Lower leg skin (tissue), 4 donors: Measurements from ENCODE around the gene HLA-DMB. TPM values are rescaled to one million over a fixed set of nuclear protein-coding genes. Genes with fewer than 3 reads are reported as not detected.

Source experiments
- DNase-seq, 2 donors: peaks; one replicate each; pipeline ENCODE4 v3.0.0-alpha.2; 2019; ENCODE audit warnings: low spot score in 2 of 2
- H3K4me3 ChIP-seq: fragments of 200-600 bp; sonication (generic); 2 replicates; pipeline ENCODE4 v1.5.1; 2017; ENCODE audit warnings: mild to moderate bottlenecking, low read depth; ENCODE audit not compliant: poor library complexity, severe bottlenecking
- CTCF ChIP-seq, 3 donors: fragments of 450-650 bp; IDR thresholded peaks; one replicate each; pipeline ENCODE4 v1.5.1; 2016; ENCODE audit warnings: antibody characterized with exemption in 3 of 3, mild to moderate bottlenecking in 3 of 3, moderate library complexity in 2 of 3
- POLR2A ChIP-seq, 2 donors: fragments of 450-650 bp; IDR thresholded peaks; one replicate each; pipeline ENCODE4 v1.6.1; 2016 to 2017; ENCODE audit warnings: antibody characterized with exemption in 2 of 2, mild to moderate bottlenecking in 1 of 2, moderate library complexity in 1 of 2
- WGBS, 2 donors: methylation state at CpG; one replicate each; pipeline ENCODE4 v1.1.5; 2018; 5-methylcytosine and 5-hydroxymethylcytosine counted together
- intact Hi-C: fragments of 100-400 bp; cut with DNase I; formaldehyde crosslinking; loops from one replicate; pipeline ENCODE4 v1.15.0; 2023; ENCODE audit warnings: low total_unique reads
- total RNA-seq, 4 donors: library from RNA; depleted of rRNA; stranded (reverse); fragments of >200 nt; gene quantifications; one replicate each; pipeline ENCODE4 v1.1.0, GENCODE V29; 2016

Gene HLA-DMB
- total RNA-seq, 4 donors from 2014 or later, result 15.3 to 23.2 (median 18.4) TPM

- H3K4me3 ChIP-seq, result no peak overlapping the region
- intact Hi-C loops, result loop anchor here (5.0 kb wide), 1 partner anchor 40 kb away; no protein-coding TSS in a partner anchor
- WGBS, 2 donors, result 71 to 74% methylated on average over 10 of the region's 10 CpGs
- TF ChIP-seq POLR2A (IDR thresholded peaks at IDR 0.05) (no peak), CTCF (IDR thresholded peaks at IDR 0.05) (no peak)
- DNase-seq, result no peak
Observed at GRCh38 chr6:32977272-32977952, 36.6 kb upstream of the HLA-DMB start.

- no peak for TF ChIP-seq POLR2A (IDR thresholded peaks at IDR 0.05)
- no peak for TF ChIP-seq CTCF (IDR thresholded peaks at IDR 0.05)
- H3K4me3 ChIP-seq, result no peak overlapping the region
- 86 to 90% methylated on average over 7 of the region's 7 CpGs for WGBS, 2 donors
- no peak for DNase-seq
- intact Hi-C loops, result loop anchor here (5.0 kb wide), 1 partner anchor 39 kb away; no protein-coding TSS in a partner anchor
Observed at GRCh38 chr6:32976334-32977069, 35.7 kb upstream of the HLA-DMB start.

- intact Hi-C loops, result loop anchor here (5.0 kb wide), 1 partner anchor 39 kb away; no protein-coding TSS in a partner anchor
- WGBS, 2 donors, result 54 to 62% methylated on average over 2 of the region's 2 CpGs
- no peak for DNase-seq
- H3K4me3 ChIP-seq, result no peak overlapping the region
- TF ChIP-seq CTCF (IDR thresholded peaks at IDR 0.05), result no peak
- TF ChIP-seq POLR2A (IDR thresholded peaks at IDR 0.05), result no peak
Observed at GRCh38 chr6:32975886-32976285, 35.1 kb upstream of the HLA-DMB start.

GRCh38 chr6:32974541-32975308 lies 33.9 kb upstream of the HLA-DMB start:
- no peak for DNase-seq
- WGBS, 2 donors, result 2 to 5% methylated on average over 11 to 14 of the region's 14 CpGs
- H3K4me3 ChIP-seq, result peak overlapping the region; percentile 95
- no peak for TF ChIP-seq POLR2A (IDR thresholded peaks at IDR 0.05)
- TF ChIP-seq CTCF (IDR thresholded peaks at IDR 0.05), result no peak
- intact Hi-C loops, result loop anchor here (5.0 kb wide), 1 partner anchor 37 kb away; no protein-coding TSS in a partner anchor

- no peak for TF ChIP-seq CTCF (IDR thresholded peaks at IDR 0.05)
- no peak for TF ChIP-seq POLR2A (IDR thresholded peaks at IDR 0.05)
- WGBS, 2 donors, result 1 to 2% methylated on average over 4 of the region's 4 CpGs
- intact Hi-C loops, result no loop called here
- no peak for DNase-seq
- peak overlapping the region; percentile 95 for H3K4me3 ChIP-seq
Observed at GRCh38 chr6:32974016-32974333, 33.1 kb upstream of the HLA-DMB start.
